ENCODE results near the gene POLR2J3.
"Not testable (repeated sequence)": the region's sequence is repeated elsewhere in the genome, so short reads cannot be mapped to it uniquely, and the experiment has no call there.

GRCh38 chr7:102568620-102569019 is 3.8 kb downstream of the POLR2J3 start:
- not testable (repeated sequence) for TF ChIP-seq CTCF, POLR2A (IDR thresholded peaks at IDR 0.05)
